HG02840 (cell line): ENCODE data around the gene SNED1.
"Not testable (repeated sequence)": the region's sequence is repeated elsewhere in the genome, so short reads cannot be mapped to it uniquely, and the experiment has no call there.

ENCODE experiments used
- ATAC-seq: cut with Tn5 transposase; IDR thresholded peaks from one replicate; pipeline ENCODE4 v1.9.1; 2021; ENCODE audit warnings: mild to moderate bottlenecking, moderate library complexity, moderate number of reproducible peaks; ENCODE audit not compliant: unreplicated experiment, low FRiP score

SNED1 gene

GRCh38 chr2:240972201-240972600, 26.2 kb upstream of the SNED1 start:
- ATAC-seq, result no peak

- no peak for ATAC-seq
Observed at GRCh38 chr2:240972636-240973521, 25.5 kb upstream of the SNED1 start.

GRCh38 chr2:240974771-240975572, 23.4 kb upstream of the SNED1 start:
- ATAC-seq, result no peak

GRCh38 chr2:240975903-240976302, 22.5 kb upstream of the SNED1 start:
- not testable (repeated sequence) for ATAC-seq

GRCh38 chr2:240981280-240981679, 17.1 kb upstream of the SNED1 start:
- ATAC-seq, result no peak

GRCh38 chr2:240981871-240982800, 16.3 kb upstream of the SNED1 start:
- no peak for ATAC-seq

- no peak for ATAC-seq
Observed at GRCh38 chr2:240982821-240983281, 15.6 kb upstream of the SNED1 start.

GRCh38 chr2:240983361-240983995, 14.9 kb upstream of the SNED1 start:
- ATAC-seq, result no peak

- no peak for ATAC-seq
Observed at GRCh38 chr2:240983996-240984498, 14.4 kb upstream of the SNED1 start.

- no peak for ATAC-seq
Observed at GRCh38 chr2:240985881-240986786, 12.3 kb upstream of the SNED1 start.

GRCh38 chr2:240986787-240987411, 11.5 kb upstream of the SNED1 start:
- no peak for ATAC-seq

- ATAC-seq, result no peak
Observed at GRCh38 chr2:240987588-240987987, 10.8 kb upstream of the SNED1 start.

- ATAC-seq, result no peak
Observed at GRCh38 chr2:240988146-240988545, 10.3 kb upstream of the SNED1 start.

- no peak for ATAC-seq
Observed at GRCh38 chr2:240988571-240989271, 9.7 kb upstream of the SNED1 start.

GRCh38 chr2:240989451-240990265, 8.8 kb upstream of the SNED1 start:
- no peak for ATAC-seq

GRCh38 chr2:240990266-240990529, 8.2 kb upstream of the SNED1 start:
- no peak for ATAC-seq
